GM23338 (cell line): ENCODE results near the gene CFDP1. TPM values are rescaled to one million over a fixed set of nuclear protein-coding genes. Genes with fewer than 3 reads are reported as not detected.
A peak's percentile ranks its signal among the peaks of the same experiment; 100 is the strongest.

Experiments
- ATAC-seq: fragments of 200-7000 bp; cut with Tn5 transposase; 3 replicates; pipeline ENCODE4 v1.9.1; 2020
- DNase-seq: peaks from one replicate; pipeline ENCODE4 v3.0.0-alpha.2; 2015; ENCODE audit warnings: low spot score
- H2AFZ ChIP-seq: fragments of 200-600 bp; sonication (generic); 2 replicates; pipeline ENCODE4 v1.8.0; 2016; ENCODE audit warnings: antibody characterized with exemption, mild to moderate bottlenecking, moderate library complexity
- H3F3A ChIP-seq: fragments of 200-600 bp; sonication (generic); replicated peaks from 2 replicates; pipeline ENCODE4 v1.8.0; 2017; ENCODE audit warnings: antibody characterized with exemption, mixed run types, low read depth
- H3K27ac ChIP-seq: fragments of 200-600 bp; sonication (generic); 2 replicates; pipeline ENCODE4 v1.6.1; 2016; ENCODE audit warnings: low read depth
- H3K27me3 ChIP-seq: fragments of 200-600 bp; sonication (generic); 2 replicates; pipeline ENCODE4 v1.8.0; 2016; ENCODE audit warnings: mild to moderate bottlenecking, mixed run types, moderate library complexity; ENCODE audit not compliant: insufficient read depth
- H3K36me3 ChIP-seq: fragments of 200-600 bp; sonication (generic); 2 replicates; pipeline ENCODE4 v1.8.0; 2016; ENCODE audit warnings: mild to moderate bottlenecking; ENCODE audit not compliant: insufficient read depth
- H3K4me1 ChIP-seq: fragments of 200-600 bp; sonication (generic); 2 replicates; pipeline ENCODE4 v1.8.0; 2016; ENCODE audit warnings: mild to moderate bottlenecking, moderate library complexity; ENCODE audit not compliant: insufficient read depth
- H3K4me2 ChIP-seq: fragments of 200-600 bp; sonication (generic); 2 replicates; pipeline ENCODE4 v1.7.1; 2017; ENCODE audit warnings: mixed run types
- H3K4me3 ChIP-seq: fragments of 200-600 bp; sonication (generic); 2 replicates; pipeline ENCODE4 v1.6.1; 2016; ENCODE audit warnings: mixed run types
- H3K79me2 ChIP-seq: fragments of 200-600 bp; sonication (generic); replicated peaks from 2 replicates; pipeline ENCODE4 v1.8.0; 2017; ENCODE audit warnings: mild to moderate bottlenecking; ENCODE audit not compliant: insufficient read depth
- H3K9me2 ChIP-seq: fragments of 200-600 bp; sonication (generic); 2 replicates; pipeline ENCODE4 v1.8.0; 2017; ENCODE audit not compliant: insufficient read depth
- H4K20me1 ChIP-seq: fragments of 200-600 bp; sonication (generic); replicated peaks from 2 replicates; pipeline ENCODE4 v1.8.0; 2017; ENCODE audit warnings: mild to moderate bottlenecking; ENCODE audit not compliant: insufficient read depth
- H3K27ac Mint-ChIP-seq: 2 replicates; pipeline ENCODE4 v1.8.0; 2020; ENCODE audit warnings: inconsistent platforms, mild to moderate bottlenecking, moderate library complexity, mixed read lengths
- H3K27me3 Mint-ChIP-seq: 3 replicates; pipeline ENCODE4 v1.8.0; 2022; ENCODE audit warnings: low read depth, mild to moderate bottlenecking, moderate library complexity, mixed read lengths, inconsistent platforms; ENCODE audit not compliant: insufficient read depth, poor library complexity
- H3K36me3 Mint-ChIP-seq: 3 replicates; pipeline ENCODE4 v1.8.0; 2021; ENCODE audit warnings: low read depth, mild to moderate bottlenecking, inconsistent platforms, moderate library complexity, mixed read lengths
- H3K4me1 Mint-ChIP-seq: 3 replicates; pipeline ENCODE4 v1.8.0; 2020; ENCODE audit warnings: mild to moderate bottlenecking, inconsistent platforms, mixed read lengths
- H3K4me3 Mint-ChIP-seq: 3 replicates; pipeline ENCODE4 v1.8.0; 2021; ENCODE audit warnings: moderate library complexity, mild to moderate bottlenecking, inconsistent platforms, mixed read lengths
- H3K9me3 Mint-ChIP-seq: 3 replicates; pipeline ENCODE4 v1.8.0; 2020; ENCODE audit warnings: moderate library complexity, mild to moderate bottlenecking, inconsistent platforms, mixed read lengths
- EZH2 ChIP-seq: fragments of 200-600 bp; sonication (generic); IDR thresholded peaks from one replicate; pipeline ENCODE4 v1.8.0; 2017; ENCODE audit warnings: antibody characterized with exemption, mild to moderate bottlenecking, low read depth; ENCODE audit not compliant: unreplicated experiment
- JUNB ChIP-seq: IDR thresholded peaks from one replicate; pipeline ENCODE4 v1.6.1; 2016; ENCODE audit warnings: antibody characterized with exemption; ENCODE audit not compliant: unreplicated experiment
- STAT1 ChIP-seq: IDR thresholded peaks from one replicate; pipeline ENCODE4 v1.6.1; 2016; ENCODE audit warnings: antibody characterized with exemption; ENCODE audit not compliant: unreplicated experiment
- ZNF114 ChIP-seq: fragments of 250-450 bp; sonication (Bioruptor Pico); IDR thresholded peaks from 2 replicates; pipeline ENCODE4 v1.5.0; 2020; ENCODE audit warnings: mild to moderate bottlenecking, moderate library complexity
- polyA plus RNA-seq: library from polyadenylated mRNA; unstranded; fragments of >200 nt; fragmentation: Nextera tagmentation; extraction: Ambion mirVana; gene quantifications from 2 replicates; pipeline ENCODE4 v1.2.1, GENCODE V29; 2016
- total RNA-seq: library from RNA; depleted of rRNA; stranded (reverse); fragments of >200 nt; shearing (Covaris generic); gene quantifications from 2 replicates; pipeline ENCODE4 v1.2.3, GENCODE V29; 2014
- TF ChIP-seq, protein P1 (sequence below): fragments of 250-450 bp; sonication (Bioruptor Pico); IDR thresholded peaks from 2 replicates; pipeline ENCODE4 v1.5.0; 2020; ENCODE audit warnings: mild to moderate bottlenecking, moderate library complexity
- TF ChIP-seq, protein P2 (sequence below): IDR thresholded peaks from 2 replicates; pipeline ENCODE4 v1.6.1; 2016; ENCODE audit warnings: antibody characterized with exemption

The CFDP1 gene
- total and polyA plus RNA-seq, 2 experiments from 2014 or later, result 89.9 to 224 TPM

DNA sequence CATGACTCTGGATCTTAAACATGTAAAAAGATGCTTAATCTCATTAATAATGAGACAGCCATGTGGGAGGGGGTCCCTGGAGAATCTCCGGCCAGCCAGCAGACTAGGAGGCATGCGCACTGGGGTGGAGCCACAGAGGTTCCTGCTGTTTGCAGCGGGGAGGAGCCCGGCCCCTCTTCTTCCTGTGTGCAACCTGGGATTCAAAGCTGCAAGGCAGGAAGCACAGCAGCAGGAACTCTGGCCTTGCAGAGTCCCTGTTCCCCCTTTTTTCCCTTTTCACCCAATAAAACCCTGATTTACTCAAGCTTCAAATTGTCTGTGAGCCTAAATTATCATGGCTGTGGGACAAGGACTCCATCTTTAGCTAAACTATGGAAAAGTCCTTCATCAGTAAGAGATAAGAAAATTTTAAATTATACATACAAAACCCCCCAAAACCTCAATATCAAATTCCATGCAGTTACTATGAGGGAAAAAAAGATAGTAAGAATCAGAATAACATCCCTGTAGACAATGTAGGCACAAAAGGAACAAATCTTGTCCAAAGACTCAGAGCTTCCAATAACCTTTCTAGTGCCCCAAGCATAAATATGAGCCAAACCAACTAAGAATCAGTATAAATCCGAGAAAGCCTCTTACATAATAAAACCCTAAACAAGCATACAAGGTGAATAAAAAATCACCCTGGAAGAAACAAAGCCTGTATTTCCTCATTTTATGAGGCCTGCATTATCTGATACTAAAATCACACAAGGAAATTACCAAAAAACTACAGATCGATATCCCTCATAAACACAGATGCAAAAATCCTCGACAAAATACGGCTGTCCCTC, 12.1 kb downstream of the CFDP1 start (continued):
- TF ChIP-seq, protein P1, sequence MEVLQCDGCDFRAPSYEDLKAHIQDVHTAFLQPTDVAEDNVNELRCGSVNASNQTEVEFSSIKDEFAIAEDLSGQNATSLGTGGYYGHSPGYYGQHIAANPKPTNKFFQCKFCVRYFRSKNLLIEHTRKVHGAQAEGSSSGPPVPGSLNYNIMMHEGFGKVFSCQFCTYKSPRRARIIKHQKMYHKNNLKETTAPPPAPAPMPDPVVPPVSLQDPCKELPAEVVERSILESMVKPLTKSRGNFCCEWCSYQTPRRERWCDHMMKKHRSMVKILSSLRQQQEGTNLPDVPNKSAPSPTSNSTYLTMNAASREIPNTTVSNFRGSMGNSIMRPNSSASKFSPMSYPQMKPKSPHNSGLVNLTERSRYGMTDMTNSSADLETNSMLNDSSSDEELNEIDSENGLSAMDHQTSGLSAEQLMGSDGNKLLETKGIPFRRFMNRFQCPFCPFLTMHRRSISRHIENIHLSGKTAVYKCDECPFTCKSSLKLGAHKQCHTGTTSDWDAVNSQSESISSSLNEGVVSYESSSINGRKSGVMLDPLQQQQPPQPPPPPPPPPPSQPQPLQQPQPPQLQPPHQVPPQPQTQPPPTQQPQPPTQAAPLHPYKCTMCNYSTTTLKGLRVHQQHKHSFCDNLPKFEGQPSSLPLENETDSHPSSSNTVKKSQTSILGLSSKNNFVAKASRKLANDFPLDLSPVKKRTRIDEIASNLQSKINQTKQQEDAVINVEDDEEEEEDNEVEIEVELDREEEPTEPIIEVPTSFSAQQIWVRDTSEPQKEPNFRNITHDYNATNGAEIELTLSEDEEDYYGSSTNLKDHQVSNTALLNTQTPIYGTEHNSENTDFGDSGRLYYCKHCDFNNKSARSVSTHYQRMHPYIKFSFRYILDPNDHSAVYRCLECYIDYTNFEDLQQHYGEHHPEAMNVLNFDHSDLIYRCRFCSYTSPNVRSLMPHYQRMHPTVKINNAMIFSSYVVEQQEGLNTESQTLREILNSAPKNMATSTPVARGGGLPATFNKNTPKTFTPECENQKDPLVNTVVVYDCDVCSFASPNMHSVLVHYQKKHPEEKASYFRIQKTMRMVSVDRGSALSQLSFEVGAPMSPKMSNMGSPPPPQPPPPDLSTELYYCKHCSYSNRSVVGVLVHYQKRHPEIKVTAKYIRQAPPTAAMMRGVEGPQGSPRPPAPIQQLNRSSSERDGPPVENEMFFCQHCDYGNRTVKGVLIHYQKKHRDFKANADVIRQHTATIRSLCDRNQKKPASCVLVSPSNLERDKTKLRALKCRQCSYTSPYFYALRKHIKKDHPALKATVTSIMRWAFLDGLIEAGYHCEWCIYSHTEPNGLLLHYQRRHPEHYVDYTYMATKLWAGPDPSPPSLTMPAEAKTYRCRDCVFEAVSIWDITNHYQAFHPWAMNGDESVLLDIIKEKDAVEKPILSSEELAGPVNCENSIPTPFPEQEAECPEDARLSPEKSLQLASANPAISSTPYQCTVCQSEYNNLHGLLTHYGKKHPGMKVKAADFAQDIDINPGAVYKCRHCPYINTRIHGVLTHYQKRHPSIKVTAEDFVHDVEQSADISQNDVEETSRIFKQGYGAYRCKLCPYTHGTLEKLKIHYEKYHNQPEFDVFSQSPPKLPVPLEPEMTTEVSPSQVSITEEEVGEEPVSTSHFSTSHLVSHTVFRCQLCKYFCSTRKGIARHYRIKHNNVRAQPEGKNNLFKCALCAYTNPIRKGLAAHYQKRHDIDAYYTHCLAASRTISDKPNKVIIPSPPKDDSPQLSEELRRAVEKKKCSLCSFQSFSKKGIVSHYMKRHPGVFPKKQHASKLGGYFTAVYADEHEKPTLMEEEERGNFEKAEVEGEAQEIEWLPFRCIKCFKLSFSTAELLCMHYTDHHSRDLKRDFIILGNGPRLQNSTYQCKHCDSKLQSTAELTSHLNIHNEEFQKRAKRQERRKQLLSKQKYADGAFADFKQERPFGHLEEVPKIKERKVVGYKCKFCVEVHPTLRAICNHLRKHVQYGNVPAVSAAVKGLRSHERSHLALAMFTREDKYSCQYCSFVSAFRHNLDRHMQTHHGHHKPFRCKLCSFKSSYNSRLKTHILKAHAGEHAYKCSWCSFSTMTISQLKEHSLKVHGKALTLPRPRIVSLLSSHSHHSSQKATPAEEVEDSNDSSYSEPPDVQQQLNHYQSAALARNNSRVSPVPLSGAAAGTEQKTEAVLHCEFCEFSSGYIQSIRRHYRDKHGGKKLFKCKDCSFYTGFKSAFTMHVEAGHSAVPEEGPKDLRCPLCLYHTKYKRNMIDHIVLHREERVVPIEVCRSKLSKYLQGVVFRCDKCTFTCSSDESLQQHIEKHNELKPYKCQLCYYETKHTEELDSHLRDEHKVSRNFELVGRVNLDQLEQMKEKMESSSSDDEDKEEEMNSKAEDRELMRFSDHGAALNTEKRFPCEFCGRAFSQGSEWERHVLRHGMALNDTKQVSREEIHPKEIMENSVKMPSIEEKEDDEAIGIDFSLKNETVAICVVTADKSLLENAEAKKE, result no peak
- TF ChIP-seq, protein P2, sequence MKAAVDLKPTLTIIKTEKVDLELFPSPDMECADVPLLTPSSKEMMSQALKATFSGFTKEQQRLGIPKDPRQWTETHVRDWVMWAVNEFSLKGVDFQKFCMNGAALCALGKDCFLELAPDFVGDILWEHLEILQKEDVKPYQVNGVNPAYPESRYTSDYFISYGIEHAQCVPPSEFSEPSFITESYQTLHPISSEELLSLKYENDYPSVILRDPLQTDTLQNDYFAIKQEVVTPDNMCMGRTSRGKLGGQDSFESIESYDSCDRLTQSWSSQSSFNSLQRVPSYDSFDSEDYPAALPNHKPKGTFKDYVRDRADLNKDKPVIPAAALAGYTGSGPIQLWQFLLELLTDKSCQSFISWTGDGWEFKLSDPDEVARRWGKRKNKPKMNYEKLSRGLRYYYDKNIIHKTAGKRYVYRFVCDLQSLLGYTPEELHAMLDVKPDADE, result no peak
- TF ChIP-seq EZH2 (no peak), JUNB (no peak)

- no peaks in the 10 kb centered on the region for H3K9me2 ChIP-seq
- H2AFZ ChIP-seq, result no peak overlapping the region
- Mint-ChIP-seq H3K9me3 (no peaks in the 10 kb centered on the region), H3K36me3 (peaks cover 11% of the 10 kb centered on the region), H3K27me3 (peaks cover 1% of the 10 kb centered on the region), H3K4me1 (peaks cover 47% of the 10 kb centered on the region), H3K4me3 (no peak overlapping the region), H3K27ac (peak overlapping the region; percentile 18; the same call in 1 of the 2 replicates)
- DNase-seq (no peak), ATAC-seq (no peak)
- peaks cover 86% of the 10 kb centered on the region for H3K79me2 ChIP-seq
- no peaks in the 10 kb centered on the region for H3K27me3 ChIP-seq
- H3K36me3 ChIP-seq, result peaks cover 16% of the 10 kb centered on the region
- no peaks in the 10 kb centered on the region; the same call in 1 of the 2 replicates for H3F3A ChIP-seq
- no peak overlapping the region; the same call in 1 of the 2 replicates for H3K27ac ChIP-seq
- H3K4me3 ChIP-seq, result no peak overlapping the region
- H4K20me1 ChIP-seq, result peaks cover 27% of the 10 kb centered on the region; the same call in 1 of the 2 replicates
- H3K4me2 ChIP-seq, result no peak overlapping the region
- H3K4me1 ChIP-seq, result peaks cover 31% of the 10 kb centered on the region
- TF ChIP-seq EZH2 (no peak), ZNF114 (CRISPR knock-in tag) (no peak), STAT1 (no peak)
- TF ChIP-seq, protein P1, result no peak
Measured at GRCh38 chr16:75416904-75417565, 16.3 kb downstream of the CFDP1 start.
